CD4-positive, alpha-beta T cell (primary cell): Measurements from ENCODE around the gene BRMS1. TPM values are rescaled to one million over a fixed set of nuclear protein-coding genes. Genes with fewer than 3 reads are reported as not detected.

Experiments used
- ATAC-seq: fragments of 200-7000 bp; cut with Tn5 transposase; one replicate; pipeline ENCODE4 v1.10.0; 2022; ENCODE audit warnings: mild to moderate bottlenecking; ENCODE audit not compliant: poor library complexity
- CTCF ChIA-PET: fragments of 350-600 bp; sonication (Branson Sonifier 250); formaldehyde crosslinking; loops from one replicate; lab custom pipeline; 2021; ENCODE audit warnings: antibody characterized with exemption, inconsistent platforms; lab: Charles Lee
- POLR2A ChIA-PET: fragments of 350-600 bp; sonication (Branson Sonifier 250); formaldehyde crosslinking; loops from one replicate; lab custom pipeline; 2021; ENCODE audit warnings: antibody characterized with exemption, inconsistent platforms; lab: Charles Lee
- DNase-seq, 14 experiments: peaks; one replicate each; pipeline ENCODE4 v3.0.0-alpha.2; 2013 to 2020; ENCODE audit warnings: mixed read lengths in 2 of 14
- H3K27ac ChIP-seq, 2 donors: one replicate each; pipeline versions ENCODE4 v1.5.1 to v1.7.0; 2013; ENCODE audit warnings: low read length in 2 of 2, low read depth in 1 of 2, mild to moderate bottlenecking in 1 of 2
- H3K27me3 ChIP-seq, 2 experiments: 1 replicate in 1 of 2; 2 replicates in 1 of 2; pipeline versions ENCODE4 v1.6.1 to v1.7.0; 2013; ENCODE audit warnings: low read length in 2 of 2, control low read depth in 1 of 2, mild to moderate bottlenecking in 1 of 2, moderate library complexity in 1 of 2; ENCODE audit not compliant: insufficient read depth in 2 of 2, control insufficient read depth in 1 of 2
- H3K36me3 ChIP-seq: one replicate; pipeline ENCODE4 v1.6.1; 2013; ENCODE audit warnings: low read length, control low read depth; ENCODE audit not compliant: insufficient read depth
- H3K4me1 ChIP-seq: one replicate; pipeline ENCODE4 v1.6.1; 2013; ENCODE audit warnings: low read length, control low read depth; ENCODE audit not compliant: insufficient read depth
- H3K4me3 ChIP-seq: one replicate; pipeline ENCODE4 v1.5.1; 2013; ENCODE audit warnings: mild to moderate bottlenecking, low read length, moderate library complexity
- H3K9me3 ChIP-seq, 2 experiments: 1 replicate in 1 of 2; 2 replicates in 1 of 2; pipeline versions ENCODE4 v1.6.1 to v1.7.0; 2013; ENCODE audit warnings: low read length in 2 of 2, mild to moderate bottlenecking in 2 of 2, control low read depth in 1 of 2, moderate library complexity in 1 of 2; ENCODE audit not compliant: control insufficient read depth in 1 of 2, insufficient read depth in 1 of 2
- H3K27ac Mint-ChIP-seq: one replicate; pipeline ENCODE4 v1.8.0; 2020; ENCODE audit warnings: mixed read lengths
- H3K27me3 Mint-ChIP-seq: one replicate; pipeline ENCODE4 v1.8.0; 2021; ENCODE audit warnings: mixed read lengths
- H3K36me3 Mint-ChIP-seq: one replicate; pipeline ENCODE4 v1.8.0; 2021; ENCODE audit warnings: low read depth, mixed read lengths
- H3K4me1 Mint-ChIP-seq: one replicate; pipeline ENCODE4 v1.8.0; 2021; ENCODE audit warnings: low read depth, mixed read lengths
- H3K4me3 Mint-ChIP-seq: one replicate; pipeline ENCODE4 v1.8.0; 2020; ENCODE audit warnings: mild to moderate bottlenecking, mixed read lengths
- H3K9me3 Mint-ChIP-seq: one replicate; pipeline ENCODE4 v1.8.0; 2020; ENCODE audit warnings: mixed read lengths
- intact Hi-C, 2 experiments: fragments of 100-400 bp; cut with DNase I in 1 of 2; cut with micrococcal nuclease in 1 of 2; formaldehyde crosslinking; loops; one replicate each; pipeline versions ENCODE4 v1.15.1 to v1.9.0; 2023 to 2025; cut with DNase I, micrococcal nuclease
- total RNA-seq, 174 experiments: library from RNA in 2 of 174; stranded (reverse) in 2 of 174; gene quantifications; one replicate each; pipeline ENCODE4 v1.2.3 and lab custom pipeline; 2021 to 2026
- TF ChIP-seq, protein P1 (sequence below): fragments of 200-600 bp; IDR thresholded peaks from one replicate; pipeline ENCODE4 v1.8.0; 2022; ENCODE audit warnings: antibody characterized with exemption, mild to moderate bottlenecking

BRMS1 gene
- total RNA-seq, 2 experiments from 2014 or later, result 52.7 to 58.4 TPM

DNA sequence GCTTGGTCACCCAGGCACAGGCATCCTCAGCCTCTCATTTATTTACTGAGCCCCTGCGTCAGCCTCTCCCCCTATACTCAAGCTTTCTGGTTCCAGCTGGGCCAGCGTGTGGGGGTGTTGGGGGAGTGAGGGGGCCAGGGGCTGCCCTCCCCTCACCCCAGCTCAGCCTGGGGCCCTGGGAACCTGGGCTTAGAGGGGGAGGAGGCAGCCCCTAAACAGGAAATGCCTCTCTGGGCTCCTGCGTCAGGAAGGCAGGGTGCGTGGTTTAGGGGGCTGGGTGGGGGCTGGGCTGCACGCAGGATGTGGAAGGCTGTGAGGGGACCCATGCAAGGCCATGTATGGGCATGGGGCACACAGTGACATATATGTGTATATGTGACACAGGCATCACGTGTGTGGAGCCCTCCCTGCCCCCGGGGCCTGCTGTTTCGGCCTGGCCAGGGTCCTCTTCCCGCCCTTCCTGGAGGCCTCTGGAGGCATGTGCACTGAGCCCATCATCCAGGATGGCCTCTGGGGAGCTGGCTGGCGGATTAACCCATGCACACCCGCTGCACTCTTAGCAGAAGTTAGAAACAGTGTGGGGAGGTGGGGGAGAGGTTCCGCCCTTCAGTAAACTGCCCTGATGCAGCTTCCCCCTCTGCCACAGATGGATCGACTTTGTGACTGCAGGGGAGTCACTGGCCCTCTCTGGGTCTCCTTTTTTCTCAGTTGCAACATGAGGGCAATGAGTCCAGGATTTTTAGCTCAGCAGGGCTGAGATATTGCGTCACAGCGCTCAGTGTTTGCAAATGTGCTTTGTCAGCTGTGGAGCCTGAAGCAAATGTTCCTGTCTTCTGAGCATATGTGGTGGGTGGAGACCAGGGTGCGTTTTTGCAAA, 26.9 kb downstream of the BRMS1 start:
- ChIA-PET CTCF (no interaction called here), POLR2A (interaction anchor here (0.7 to 2.3 kb wide), 13 partner anchors 9 to 1573 kb away, joined by 3 to 12 read pairs (median 4); partner anchors contain the start of genes B4GAT1, BRMS1, SLC29A2 and YIF1A)
- peak overlapping the region; percentile 14 for H3K4me3 ChIP-seq
- TF ChIP-seq, protein P1, sequence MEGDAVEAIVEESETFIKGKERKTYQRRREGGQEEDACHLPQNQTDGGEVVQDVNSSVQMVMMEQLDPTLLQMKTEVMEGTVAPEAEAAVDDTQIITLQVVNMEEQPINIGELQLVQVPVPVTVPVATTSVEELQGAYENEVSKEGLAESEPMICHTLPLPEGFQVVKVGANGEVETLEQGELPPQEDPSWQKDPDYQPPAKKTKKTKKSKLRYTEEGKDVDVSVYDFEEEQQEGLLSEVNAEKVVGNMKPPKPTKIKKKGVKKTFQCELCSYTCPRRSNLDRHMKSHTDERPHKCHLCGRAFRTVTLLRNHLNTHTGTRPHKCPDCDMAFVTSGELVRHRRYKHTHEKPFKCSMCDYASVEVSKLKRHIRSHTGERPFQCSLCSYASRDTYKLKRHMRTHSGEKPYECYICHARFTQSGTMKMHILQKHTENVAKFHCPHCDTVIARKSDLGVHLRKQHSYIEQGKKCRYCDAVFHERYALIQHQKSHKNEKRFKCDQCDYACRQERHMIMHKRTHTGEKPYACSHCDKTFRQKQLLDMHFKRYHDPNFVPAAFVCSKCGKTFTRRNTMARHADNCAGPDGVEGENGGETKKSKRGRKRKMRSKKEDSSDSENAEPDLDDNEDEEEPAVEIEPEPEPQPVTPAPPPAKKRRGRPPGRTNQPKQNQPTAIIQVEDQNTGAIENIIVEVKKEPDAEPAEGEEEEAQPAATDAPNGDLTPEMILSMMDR, result no peak
- no peaks in the 10 kb centered on the region for H3K36me3 Mint-ChIP-seq
- peak overlapping the region; percentile 88 for H3K4me3 Mint-ChIP-seq
- H3K9me3 Mint-ChIP-seq, result no peaks in the 10 kb centered on the region
- no peaks in the 10 kb centered on the region for H3K27me3 Mint-ChIP-seq
- no peaks in the 10 kb centered on the region for H3K9me3 ChIP-seq
- ATAC-seq (peak; percentile 90), DNase-seq (peak; percentile 31 to 91 (median 64))
- peaks cover 64% of the 10 kb centered on the region for H3K4me1 Mint-ChIP-seq
- peaks cover 58% of the 10 kb centered on the region for H3K4me1 ChIP-seq
- no peaks in the 10 kb centered on the region for H3K27me3 ChIP-seq
- peak overlapping the region; percentile 99 for H3K27ac Mint-ChIP-seq
- intact Hi-C loops, result no loop called here
- no peaks in the 10 kb centered on the region for H3K36me3 ChIP-seq
- H3K27ac ChIP-seq, result peak overlapping the region; percentile 82 to 91

DNA sequence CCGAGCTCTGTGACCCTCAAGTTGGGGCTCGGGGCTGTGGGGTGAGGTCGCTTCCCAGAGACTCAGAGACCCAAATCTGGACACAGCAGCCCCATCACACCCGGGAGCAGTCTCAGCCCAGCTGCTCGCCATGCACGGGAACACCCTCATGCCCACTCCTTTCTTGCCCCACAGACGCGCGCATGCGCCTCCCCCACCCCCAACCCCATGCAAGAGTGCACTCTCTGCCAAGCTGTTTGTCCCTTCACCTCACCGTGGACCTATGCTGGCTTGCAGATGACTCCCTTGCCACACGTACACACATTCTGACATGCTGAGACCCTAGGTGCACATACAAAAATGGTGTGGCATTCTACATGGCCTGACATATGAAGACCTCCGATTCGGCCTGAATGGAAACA, 27.6 kb downstream of the BRMS1 start:
- ATAC-seq (peak; percentile 6), DNase-seq (peak in 8 of 14 experiments; percentile 31 to 65 (median 48))
- H3K4me3 Mint-ChIP-seq, result peak overlapping the region; percentile 88
- Histone ChIP-seq H3K36me3 (no peaks in the 10 kb centered on the region), H3K27ac (peak overlapping the region; percentile 82 to 91), H3K4me3 (no peak overlapping the region), H3K9me3 (no peaks in the 10 kb centered on the region), H3K4me1 (peaks cover 63% of the 10 kb centered on the region), H3K27me3 (no peaks in the 10 kb centered on the region)
- H3K27me3 Mint-ChIP-seq, result no peaks in the 10 kb centered on the region
- CTCF ChIA-PET, result no interaction called here
- TF ChIP-seq, protein P1, result no peak
- H3K27ac Mint-ChIP-seq, result peak overlapping the region; percentile 99
- no peaks in the 10 kb centered on the region for H3K9me3 Mint-ChIP-seq
- intact Hi-C loops, result no loop called here
- H3K36me3 Mint-ChIP-seq, result no peaks in the 10 kb centered on the region
- POLR2A ChIA-PET, result interaction anchor here (0.9 to 2.3 kb wide), 11 partner anchors 9 to 1572 kb away, joined by 3 to 12 read pairs (median 6); partner anchors contain the start of genes B4GAT1, BRMS1, SLC29A2 and YIF1A
- peaks cover 58% of the 10 kb centered on the region for H3K4me1 Mint-ChIP-seq

DNA sequence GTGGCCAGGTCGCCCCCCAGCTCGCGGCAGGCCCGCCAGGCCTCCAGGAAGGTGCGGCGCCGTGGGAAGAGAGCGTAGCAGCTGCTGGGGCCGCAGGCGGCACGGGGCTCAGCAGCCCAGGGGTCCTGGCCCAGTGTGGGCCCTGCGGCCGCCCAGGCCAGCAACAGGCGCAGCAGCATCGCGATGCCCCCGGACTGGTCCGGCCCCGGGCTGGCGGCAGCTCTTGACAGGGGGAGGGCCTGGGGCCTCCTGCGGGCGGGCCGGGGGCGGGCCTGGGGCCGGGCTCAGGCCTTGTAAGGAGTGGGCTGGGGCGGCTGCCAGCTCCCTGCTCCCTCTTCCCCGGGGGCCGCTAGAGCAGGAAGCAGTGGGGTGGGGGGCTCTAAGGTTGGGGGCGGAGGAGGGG, 28.1 kb downstream of the BRMS1 start, which contains the start of gene CD248:
Gene CD248, minus strand, starts transcription at position 196 of the 403 bp plus-strand sequence. Its CDS starts 17 bp downstream, at position 179.
- Mint-ChIP-seq H3K27ac (peak within 1 kb of the TSS; percentile 99), H3K4me1 (peaks cover 55% of the 10 kb centered on the region), H3K4me3 (peak within 1 kb of the TSS; percentile 88), H3K9me3 (no peaks in the 10 kb centered on the region), H3K27me3 (no peaks in the 10 kb centered on the region), H3K36me3 (no peaks in the 10 kb centered on the region)
- CTCF ChIA-PET, result no interaction called here
- H3K9me3 ChIP-seq, result no peaks in the 10 kb centered on the region
- no peaks in the 10 kb centered on the region for H3K27me3 ChIP-seq
- intact Hi-C loops, result no loop called here
- POLR2A ChIA-PET, result interaction anchor here (0.9 to 2.3 kb wide), 10 partner anchors 10 to 1572 kb away, joined by 3 to 12 read pairs (median 6); partner anchors contain the start of genes B4GAT1, BRMS1, SLC29A2 and YIF1A
- no peaks in the 10 kb centered on the region for H3K36me3 ChIP-seq
- DNase-seq, result peak in 2 of 14 experiments; percentile 37 to 38
- H3K27ac ChIP-seq, result peak within 1 kb of the TSS; percentile 82 to 91
- ATAC-seq, result no peak
- peaks cover 68% of the 10 kb centered on the region for H3K4me1 ChIP-seq
- no peak within 1 kb of the TSS for H3K4me3 ChIP-seq
- TF ChIP-seq, protein P1, result no peak
